ENCODE results near the gene PXDN. TPM values are rescaled to one million over a fixed set of nuclear protein-coding genes. Genes with fewer than 3 reads are reported as not detected.

Gene PXDN
- total and polyA plus RNA-seq, 2 of the 13 experiments (the other 11 are each of a cell fraction or from before 2014, with no cell fraction given), result not detected

DNA sequence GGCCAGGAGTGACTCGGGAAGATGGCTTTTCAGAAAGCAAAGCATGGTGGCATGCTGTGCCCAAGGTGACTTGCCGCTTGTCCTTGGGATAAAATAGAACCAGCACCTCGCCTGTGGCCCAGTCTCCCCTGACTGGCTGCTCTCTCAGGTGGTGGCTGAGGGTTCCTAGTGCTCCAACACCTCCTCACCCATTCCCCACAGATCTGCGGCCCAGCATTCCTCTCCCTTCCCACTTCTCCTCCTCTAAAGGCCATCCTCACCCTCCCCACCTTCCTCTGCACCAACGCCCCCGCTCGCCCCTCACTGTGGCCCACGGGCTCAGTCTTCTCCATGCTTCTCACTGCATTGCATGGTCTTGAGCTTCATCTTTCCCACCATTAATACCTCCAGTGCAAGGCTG, 132.4 kb downstream of the PXDN start (continued):
- TF ChIP-seq, protein P1, sequence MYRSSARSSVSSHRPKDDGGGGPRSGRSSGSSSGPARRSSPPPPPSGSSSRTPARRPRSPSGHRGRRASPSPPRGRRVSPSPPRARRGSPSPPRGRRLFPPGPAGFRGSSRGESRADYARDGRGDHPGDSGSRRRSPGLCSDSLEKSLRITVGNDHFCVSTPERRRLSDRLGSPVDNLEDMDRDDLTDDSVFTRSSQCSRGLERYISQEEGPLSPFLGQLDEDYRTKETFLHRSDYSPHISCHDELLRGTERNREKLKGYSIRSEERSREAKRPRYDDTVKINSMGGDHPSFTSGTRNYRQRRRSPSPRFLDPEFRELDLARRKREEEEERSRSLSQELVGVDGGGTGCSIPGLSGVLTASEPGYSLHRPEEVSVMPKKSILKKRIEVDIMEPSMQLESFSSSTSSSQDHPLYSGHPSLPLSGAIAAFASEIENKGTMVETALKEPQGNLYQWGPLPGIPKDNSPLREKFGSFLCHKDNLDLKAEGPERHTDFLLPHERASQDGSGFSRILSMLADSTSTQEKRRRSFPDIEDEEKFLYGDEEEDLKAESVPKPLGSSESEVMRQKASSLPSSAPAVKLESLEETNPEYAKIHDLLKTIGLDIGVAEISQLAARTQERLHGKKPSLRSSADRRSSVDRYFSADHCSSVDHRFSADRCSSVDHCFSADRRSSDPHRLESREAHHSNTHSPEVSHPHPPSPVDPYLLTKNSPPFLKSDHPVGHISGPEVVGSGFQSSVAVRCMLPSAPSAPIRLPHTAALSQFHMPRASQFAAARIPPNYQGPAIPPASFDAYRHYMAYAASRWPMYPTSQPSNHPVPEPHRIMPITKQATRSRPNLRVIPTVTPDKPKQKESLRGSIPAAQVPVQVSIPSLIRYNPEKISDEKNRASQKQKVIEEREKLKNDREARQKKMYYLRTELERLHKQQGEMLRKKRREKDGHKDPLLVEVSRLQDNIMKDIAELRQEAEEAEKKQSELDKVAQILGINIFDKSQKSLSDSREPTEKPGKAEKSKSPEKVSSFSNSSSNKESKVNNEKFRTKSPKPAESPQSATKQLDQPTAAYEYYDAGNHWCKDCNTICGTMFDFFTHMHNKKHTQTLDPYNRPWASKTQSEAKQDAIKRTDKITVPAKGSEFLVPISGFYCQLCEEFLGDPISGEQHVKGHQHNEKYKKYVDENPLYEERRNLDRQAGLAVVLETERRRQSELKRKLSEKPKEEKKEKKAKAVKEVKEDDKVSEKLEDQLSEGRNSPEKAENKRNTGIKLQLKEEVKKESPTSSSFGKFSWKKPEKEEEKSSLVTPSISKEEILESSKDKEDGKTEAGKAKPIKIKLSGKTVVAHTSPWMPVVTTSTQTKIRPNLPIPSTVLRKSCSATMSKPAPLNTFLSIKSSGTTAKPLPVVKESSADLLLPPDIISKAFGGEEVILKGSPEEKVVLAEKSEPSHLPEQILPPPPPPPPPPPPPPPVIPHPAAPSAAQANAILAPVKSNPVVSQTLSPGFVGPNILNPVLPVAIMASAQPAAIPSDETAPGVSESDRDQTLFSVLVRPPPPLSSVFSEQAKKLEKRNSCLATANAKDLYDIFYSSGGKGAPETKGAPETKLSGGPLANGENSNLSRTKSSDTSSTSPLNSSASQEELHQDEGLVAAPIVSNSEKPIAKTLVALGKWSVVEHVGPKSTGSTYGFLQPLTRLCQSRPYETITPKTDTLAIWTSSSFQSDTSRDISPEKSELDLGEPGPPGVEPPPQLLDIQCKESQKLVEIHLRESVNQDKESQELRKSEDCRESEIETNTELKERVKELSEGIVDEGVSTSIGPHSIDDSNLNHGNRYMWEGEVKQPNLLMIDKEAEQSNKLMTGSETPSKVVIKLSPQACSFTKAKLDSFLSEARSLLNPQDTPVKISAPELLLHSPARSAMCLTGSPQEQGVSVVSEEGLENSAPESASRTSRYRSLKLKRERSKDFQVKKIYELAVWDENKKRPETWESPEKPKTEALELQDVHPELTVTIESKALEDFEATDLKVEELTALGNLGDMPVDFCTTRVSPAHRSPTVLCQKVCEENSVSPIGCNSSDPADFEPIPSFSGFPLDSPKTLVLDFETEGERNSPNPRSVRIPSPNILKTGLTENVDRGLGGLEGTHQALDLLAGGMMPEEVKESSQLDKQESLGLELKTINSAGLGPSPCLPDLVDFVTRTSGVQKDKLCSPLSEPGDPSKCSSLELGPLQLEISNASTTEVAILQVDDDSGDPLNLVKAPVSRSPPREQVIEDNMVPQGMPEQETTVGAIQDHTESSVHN (CRISPR knock-in tag; IDR thresholded peaks at IDR 0.05), result no peak

DNA sequence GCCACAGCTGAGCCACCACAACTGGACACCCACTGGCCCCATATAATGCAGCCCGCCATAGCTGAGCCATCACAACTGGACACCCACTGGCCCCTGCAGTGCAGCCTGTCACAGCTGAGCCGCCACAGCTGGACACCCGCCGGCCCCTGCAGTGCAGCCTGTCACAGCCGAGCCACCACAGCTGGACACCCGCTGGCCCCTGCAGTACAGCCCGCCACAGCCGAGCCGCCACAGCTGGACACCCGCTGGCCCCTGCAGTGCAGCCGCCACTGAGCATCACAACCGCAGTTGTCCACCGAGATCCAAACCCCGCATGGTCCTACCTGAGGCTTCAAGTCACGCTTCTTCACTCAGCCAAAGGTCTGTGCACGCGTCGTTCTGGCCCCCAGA, 134.2 kb downstream of the PXDN start:
- no peaks in the 10 kb centered on the region for H3K79me2 ChIP-seq (ENCODE audit: insufficient read depth, low read length)
- ATAC-seq (no peak), DNase-seq (ENCODE audit: low spot score) (no peak), FAIRE-seq (no peak)
- POLR2A ChIA-PET, result no interaction called here
- TF ChIP-seq PHB2 (IDR thresholded peaks at IDR 0.05; ENCODE audit: partially characterized antibody) (no peak), HCFC1 (IDR thresholded peaks at IDR 0.05; ENCODE audit: low read depth, low read length) (no peak), SNAI1 (CRISPR knock-in tag; IDR thresholded peaks at IDR 0.05; ENCODE audit: borderline replicate concordance) (no peak), MIXL1 (CRISPR knock-in tag; IDR thresholded peaks at IDR 0.05) (no peak), MYNN (CRISPR knock-in tag; IDR thresholded peaks at IDR 0.05; ENCODE audit: low read depth) (no peak), ZBTB1 (CRISPR knock-in tag; IDR thresholded peaks at IDR 0.05; ENCODE audit: borderline replicate concordance) (no peak), RCOR2 (CRISPR knock-in tag; IDR thresholded peaks at IDR 0.05) (no peak), HNF4G (IDR thresholded peaks at IDR 0.05; ENCODE audit: borderline replicate concordance, low read depth, low read length) (no peak), HNF4G (CRISPR knock-in tag; IDR thresholded peaks at IDR 0.05; ENCODE audit: borderline replicate concordance, low read depth) (no peak), REL (CRISPR knock-in tag; conservative IDR thresholded peaks at IDR 0.05) (no peak)
- TF ChIP-seq, protein P2, sequence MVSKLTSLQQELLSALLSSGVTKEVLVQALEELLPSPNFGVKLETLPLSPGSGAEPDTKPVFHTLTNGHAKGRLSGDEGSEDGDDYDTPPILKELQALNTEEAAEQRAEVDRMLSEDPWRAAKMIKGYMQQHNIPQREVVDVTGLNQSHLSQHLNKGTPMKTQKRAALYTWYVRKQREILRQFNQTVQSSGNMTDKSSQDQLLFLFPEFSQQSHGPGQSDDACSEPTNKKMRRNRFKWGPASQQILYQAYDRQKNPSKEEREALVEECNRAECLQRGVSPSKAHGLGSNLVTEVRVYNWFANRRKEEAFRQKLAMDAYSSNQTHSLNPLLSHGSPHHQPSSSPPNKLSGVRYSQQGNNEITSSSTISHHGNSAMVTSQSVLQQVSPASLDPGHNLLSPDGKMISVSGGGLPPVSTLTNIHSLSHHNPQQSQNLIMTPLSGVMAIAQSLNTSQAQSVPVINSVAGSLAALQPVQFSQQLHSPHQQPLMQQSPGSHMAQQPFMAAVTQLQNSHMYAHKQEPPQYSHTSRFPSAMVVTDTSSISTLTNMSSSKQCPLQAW (CRISPR knock-in tag; IDR thresholded peaks at IDR 0.05), result no peak
- TF ChIP-seq, protein P3, sequence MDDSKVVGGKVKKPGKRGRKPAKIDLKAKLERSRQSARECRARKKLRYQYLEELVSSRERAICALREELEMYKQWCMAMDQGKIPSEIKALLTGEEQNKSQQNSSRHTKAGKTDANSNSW (CRISPR knock-in tag; IDR thresholded peaks at IDR 0.05; ENCODE audit: borderline replicate concordance), result no peak
- TF ChIP-seq, protein P4, sequence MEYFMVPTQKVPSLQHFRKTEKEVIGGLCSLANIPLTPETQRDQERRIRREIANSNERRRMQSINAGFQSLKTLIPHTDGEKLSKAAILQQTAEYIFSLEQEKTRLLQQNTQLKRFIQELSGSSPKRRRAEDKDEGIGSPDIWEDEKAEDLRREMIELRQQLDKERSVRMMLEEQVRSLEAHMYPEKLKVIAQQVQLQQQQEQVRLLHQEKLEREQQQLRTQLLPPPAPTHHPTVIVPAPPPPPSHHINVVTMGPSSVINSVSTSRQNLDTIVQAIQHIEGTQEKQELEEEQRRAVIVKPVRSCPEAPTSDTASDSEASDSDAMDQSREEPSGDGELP (IDR thresholded peaks at IDR 0.05; ENCODE audit: borderline replicate concordance, low read depth), result no peak
- no peaks in the 10 kb centered on the region for H3K9me3 ChIP-seq (ENCODE audit: low read length)
- no peak overlapping the region for H3K4me2 ChIP-seq (ENCODE audit: low read depth, low read length)
- WGBS (ENCODE audit: low lambda C conversion rate), result 20% methylated on average over 10 of the region's 18 CpGs
- no peaks in the 10 kb centered on the region for H4K20me1 ChIP-seq (ENCODE audit: insufficient read depth, low read length)
- intact Hi-C loops (cut with micrococcal nuclease; ENCODE audit: unreplicated experiment), result no loop called here
- no peak overlapping the region for H3K27ac ChIP-seq (ENCODE audit: extremely low read length, insufficient read depth, low read length)
- no peak overlapping the region for H3K4me3 ChIP-seq (replicated peaks in 1 of 3; ENCODE audit: insufficient read depth in 1 of 3, low read depth in 2 of 3, low read length in 3 of 3)
- peaks cover 10 to 80% of the 10 kb centered on the region in 2 experiments; a peak in 4 of 5 replicates for H3K27me3 ChIP-seq (ENCODE audit: control insufficient read depth in 1 of 2, insufficient read depth in 2 of 2, low read length in 2 of 2)
- no TSS peak for BruUV-seq (replicated peaks)
- no peaks in the 10 kb centered on the region for H3K4me1 ChIP-seq (ENCODE audit: insufficient read depth, low read length)
- CTCF ChIA-PET (ENCODE audit: low intra/inter-chr PET ratio, low total read pairs), result no interaction called here
- H3K9ac ChIP-seq (ENCODE audit: insufficient read depth, low read depth, low read length), result no peak overlapping the region
- H2AFZ ChIP-seq (ENCODE audit: low read length), result no peak overlapping the region
- H3K36me3 ChIP-seq (replicated peaks in 1 of 2; ENCODE audit: control insufficient read depth in 1 of 2, insufficient read depth in 2 of 2, low read length in 2 of 2), result no peaks in the 10 kb centered on the region
- in situ Hi-C loops (cut with HindIII; ENCODE audit: extremely low pct_ligation_motif_present, low pct_unique_long_range_greater_than_20kb), result no loop called here
